Raji (cell line): ENCODE results near the gene FERD3L.

ENCODE experiments used
- POLR2A ChIP-seq: IDR thresholded peaks from 2 replicates; pipeline ENCODE4 v1.6.1; 2011; ENCODE audit warnings: low read depth, low read length, control low read depth; ENCODE audit not compliant: insufficient read depth

FERD3L gene

DNA sequence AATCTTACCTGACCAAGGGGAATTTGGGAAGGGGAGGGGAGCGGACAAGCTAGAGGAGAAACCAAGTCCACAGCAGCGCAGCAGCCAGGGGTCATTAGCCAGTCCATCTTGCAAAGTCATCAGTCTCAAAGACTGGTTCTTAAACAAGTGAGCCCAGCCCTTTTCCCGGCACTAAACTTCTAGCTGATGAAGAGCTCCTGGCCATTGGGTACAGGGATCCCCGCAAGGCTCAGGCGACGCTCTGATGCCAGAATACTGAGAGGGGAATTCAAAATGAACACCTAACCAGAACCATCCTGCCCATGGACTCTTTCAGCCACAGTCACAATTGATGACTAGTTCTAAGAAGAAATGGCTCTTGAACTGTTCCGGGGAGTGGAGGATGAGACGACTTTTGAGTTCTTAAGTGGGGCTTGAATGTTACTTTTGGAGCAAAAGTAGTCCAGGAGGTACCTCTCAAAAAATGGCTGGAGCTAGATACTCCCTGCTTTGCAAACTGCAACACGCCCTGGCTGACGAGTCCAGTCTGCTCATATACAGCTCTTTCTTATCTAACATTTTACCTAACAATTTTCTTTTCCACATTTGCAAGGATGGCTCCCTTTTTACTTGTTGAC, 25.2 kb downstream of the FERD3L start:
- no peak for TF ChIP-seq POLR2A

DNA sequence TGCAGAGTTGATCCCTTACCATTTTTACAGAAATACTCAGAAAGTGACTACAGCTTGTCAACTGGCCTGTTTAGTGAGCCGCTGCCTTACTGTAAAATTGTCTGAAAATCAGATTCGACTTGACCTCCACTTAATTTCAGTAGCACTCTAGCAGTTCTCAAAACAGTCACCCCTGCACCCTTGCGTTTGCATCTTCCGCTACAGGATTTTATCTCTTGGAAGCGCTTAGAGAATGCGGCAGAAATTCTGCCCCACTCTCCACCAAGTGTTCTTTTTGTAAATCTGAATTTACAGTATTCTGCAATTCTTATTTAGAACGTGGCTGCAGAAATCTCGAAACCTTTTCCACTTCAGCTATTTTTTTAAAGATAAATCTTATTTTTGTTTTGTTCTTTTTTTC, 25.8 kb downstream of the FERD3L start:
- TF ChIP-seq POLR2A = no peak

DNA sequence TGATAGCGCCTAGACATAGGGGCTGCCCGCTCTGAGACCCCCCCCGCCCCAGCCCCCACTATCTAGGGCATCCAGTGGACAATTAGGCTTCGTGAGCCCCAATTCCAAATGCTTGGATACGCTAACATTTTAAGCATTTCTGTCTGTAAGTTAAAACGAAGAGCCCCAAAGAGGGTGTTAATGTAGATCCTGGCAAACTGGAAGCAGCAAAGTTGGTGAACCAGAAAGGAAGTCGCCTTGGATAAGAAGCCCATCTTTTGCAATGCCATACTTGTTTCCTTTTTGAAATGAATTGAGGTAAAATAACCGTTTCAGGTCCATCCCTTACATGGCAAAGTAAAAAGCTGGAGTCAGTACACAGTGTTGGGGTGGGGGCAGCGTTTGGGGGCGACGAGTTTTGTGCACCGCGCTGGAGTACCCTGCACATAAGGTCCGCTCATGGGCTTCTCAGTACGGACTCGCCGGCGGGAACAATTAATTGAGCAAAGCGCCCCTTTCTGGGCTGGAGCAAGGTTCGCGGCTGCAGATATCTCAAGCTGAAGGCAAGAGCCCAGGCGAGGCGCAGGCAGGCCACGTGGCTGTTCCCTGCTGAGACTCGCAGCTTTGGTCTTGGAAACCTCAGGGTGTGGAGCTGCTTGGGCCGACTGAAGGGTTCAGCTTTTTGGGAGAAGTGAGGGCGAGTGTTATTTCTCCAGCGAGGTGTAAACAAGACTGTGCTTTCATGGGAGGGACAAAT, 26.4 kb downstream of the FERD3L start:
- TF ChIP-seq POLR2A = no peak

DNA sequence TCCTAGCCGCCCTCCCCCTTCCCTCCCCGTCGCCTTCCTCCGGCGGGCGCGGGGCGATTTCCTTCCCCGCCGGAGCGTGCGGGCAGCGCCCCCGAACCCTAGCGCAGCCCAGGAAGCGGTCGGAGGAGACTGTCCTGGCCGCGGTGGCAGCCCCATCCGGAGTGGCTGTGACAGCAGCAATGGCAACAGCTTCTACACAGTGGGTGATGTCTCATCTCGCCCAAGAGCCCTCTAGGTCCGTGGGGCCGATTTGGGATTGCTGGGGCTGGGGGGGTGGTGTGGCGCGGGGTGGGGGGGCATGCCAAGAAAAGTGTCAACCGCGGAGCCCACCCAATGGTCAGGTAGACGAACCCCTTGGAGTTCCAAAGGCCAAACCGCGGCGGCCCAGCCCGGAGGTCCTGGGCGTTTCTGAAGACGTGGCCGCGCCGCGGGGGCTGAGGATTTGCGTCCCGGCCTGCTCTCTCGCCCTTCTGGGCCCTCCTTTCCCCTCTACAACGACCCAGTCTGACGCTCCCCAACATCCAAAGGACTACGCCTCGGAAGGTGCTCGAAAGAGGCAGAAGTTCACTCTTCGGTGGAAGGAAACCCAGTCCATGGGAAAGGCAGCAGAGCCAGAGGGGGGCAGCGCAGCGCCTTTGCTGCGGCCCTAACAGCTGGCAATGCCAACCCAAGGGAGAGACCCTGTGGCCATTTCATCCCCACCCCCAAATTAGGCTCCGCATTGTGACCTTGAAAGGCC, 27.2 kb downstream of the FERD3L start:
- no peak for TF ChIP-seq POLR2A

DNA sequence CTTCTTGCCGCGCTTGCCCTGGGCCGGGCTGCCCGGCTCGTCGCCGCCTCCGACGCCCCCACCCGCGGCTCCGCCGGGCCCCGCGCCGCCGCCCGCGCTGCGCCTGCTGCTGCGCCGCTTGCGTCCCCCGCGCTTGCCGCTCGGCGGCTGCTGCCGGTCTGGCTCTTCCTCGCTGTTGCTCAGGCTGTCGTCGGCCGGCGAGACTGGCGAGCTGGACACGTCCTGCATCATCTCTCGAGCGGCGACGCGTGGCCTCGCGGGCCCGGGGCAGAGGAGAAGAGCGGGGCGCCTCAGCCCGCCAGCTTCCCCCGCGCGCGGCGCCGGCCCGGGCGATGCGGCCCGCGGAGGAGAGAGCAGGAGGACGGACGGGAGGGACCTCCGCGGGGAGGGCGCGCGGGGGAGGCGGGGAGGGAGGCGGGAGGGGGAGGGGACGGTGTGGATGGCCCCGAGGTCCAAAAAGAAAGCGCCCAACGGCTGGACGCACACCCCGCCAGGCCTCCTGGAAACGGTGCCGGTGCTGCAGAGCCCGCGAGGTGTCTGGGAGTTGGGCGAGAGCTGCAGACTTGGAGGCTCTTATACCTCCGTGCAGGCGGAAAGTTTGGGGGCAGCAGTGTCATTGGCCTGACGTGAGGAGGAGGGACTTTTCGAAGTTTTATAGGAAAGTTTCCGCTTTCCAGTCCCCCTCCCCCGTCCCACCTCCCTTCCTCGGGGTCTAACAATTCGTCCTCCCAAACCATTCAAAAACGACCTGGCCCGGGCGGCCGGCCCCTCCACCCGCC, 27.9 kb downstream of the FERD3L start, which contains the start of gene TWIST1:
Gene TWIST1 (minus strand): TSS at position 546 of the 779 bp plus-strand sequence. CDS start 315 bp downstream, at position 231.
- no peak for TF ChIP-seq POLR2A

DNA sequence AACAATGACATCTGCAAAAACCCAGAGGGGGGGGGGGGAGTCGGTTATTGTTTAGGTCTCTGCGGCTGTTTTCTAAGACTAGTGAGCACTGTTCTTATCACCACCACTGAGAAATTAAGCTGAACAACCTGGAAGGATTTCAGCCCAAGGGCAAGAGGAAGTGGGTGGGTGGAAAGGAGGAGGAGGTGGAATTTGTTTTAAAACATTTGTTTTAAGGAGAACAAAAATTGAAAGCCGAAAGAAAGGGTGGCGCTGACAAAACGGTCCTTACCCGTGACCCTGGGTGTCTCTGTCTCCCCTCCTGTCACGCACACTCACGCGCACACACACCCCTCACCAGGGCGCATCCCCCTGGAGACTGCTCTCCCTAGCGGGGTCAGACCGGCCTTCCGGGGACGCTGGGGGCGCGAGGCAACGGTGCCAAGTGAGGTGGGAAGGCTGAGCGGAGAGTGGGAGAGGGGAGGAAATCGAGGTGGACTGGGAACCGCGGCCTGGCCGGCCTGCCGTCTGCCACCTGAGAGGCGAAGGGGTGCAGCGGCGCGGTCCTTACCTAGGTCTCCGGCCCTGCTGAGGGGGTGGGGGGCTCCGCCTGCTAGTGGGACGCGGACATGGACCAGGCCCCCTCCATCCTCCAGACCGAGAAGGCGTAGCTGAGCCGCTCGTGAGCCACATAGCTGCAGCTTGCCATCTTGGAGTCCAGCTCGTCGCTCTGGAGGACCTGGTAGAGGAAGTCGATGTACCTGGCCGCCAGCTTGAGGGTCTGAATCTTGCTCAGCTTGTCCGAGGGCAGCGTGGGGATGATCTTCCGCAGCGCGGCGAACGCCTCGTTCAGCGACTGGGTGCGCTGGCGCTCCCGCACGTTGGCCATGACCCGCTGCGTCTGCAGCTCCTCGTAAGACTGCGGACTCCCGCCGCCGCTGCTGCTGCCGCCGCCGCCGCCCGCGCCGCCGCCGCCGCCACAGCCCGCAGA, 28.8 kb downstream of the FERD3L start:
- TF ChIP-seq POLR2A = no peak

DNA sequence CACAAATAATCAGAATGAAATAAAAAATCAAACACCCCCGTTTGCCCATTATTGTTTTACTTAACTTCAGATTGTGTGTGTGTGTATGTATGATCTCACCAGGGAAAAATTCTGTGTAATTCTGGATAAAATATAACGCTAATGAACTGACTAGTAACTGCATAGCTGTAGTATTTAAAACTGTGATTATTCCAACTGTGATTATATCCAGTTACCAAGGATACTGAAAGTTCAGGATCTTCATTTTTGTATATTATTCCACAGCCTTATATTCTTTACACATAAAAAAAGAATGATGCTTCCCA, 30.7 kb downstream of the FERD3L start:
- TF ChIP-seq POLR2A = no peak

DNA sequence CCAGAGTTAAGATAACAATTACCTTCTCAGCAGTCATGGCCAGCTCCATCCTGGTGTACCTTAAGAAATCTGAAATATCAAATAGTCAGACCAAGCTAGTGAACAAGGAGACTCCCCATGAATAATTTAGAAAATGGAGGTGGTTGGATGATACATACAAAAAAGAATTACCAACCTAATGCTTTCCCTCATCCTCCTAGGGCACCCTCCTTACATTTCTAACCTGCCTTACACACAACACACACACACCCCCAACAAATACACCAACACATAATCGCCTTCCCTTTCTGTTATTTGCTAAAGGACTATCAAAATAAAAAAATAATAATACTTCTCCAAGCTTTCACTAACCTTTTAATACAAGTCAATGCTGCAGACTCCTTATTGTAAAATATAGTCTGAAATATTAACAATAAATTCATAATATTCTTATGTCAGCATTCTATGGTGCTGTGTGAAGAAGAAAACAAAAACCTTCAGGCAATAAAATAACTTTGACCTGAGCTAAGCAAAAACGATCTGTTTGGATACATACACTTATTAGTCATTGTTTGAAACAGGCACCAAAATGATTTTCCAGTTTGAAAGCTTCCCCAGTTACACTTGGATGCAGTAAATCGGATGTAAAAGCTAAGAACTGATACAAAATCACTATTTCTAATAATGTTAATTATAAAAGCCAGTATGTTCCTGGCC, 31.2 kb downstream of the FERD3L start:
- TF ChIP-seq POLR2A = no peak

DNA sequence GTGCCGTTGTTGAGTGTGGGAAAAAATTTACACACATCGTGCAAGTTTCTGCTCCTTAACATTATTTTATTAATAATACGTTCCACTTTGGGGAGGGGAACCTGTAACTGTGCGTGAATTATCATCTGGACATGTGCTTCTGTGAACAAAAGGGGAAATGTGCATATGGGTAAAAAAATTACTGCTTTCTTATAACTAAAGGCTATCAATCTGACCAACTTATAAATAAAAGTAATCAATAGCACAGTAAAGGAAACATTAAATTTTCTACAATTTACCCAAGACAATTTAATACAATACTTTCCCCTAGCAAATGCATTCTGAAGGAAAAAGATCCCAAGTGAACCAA, 32.2 kb downstream of the FERD3L start:
- no peak for TF ChIP-seq POLR2A

DNA sequence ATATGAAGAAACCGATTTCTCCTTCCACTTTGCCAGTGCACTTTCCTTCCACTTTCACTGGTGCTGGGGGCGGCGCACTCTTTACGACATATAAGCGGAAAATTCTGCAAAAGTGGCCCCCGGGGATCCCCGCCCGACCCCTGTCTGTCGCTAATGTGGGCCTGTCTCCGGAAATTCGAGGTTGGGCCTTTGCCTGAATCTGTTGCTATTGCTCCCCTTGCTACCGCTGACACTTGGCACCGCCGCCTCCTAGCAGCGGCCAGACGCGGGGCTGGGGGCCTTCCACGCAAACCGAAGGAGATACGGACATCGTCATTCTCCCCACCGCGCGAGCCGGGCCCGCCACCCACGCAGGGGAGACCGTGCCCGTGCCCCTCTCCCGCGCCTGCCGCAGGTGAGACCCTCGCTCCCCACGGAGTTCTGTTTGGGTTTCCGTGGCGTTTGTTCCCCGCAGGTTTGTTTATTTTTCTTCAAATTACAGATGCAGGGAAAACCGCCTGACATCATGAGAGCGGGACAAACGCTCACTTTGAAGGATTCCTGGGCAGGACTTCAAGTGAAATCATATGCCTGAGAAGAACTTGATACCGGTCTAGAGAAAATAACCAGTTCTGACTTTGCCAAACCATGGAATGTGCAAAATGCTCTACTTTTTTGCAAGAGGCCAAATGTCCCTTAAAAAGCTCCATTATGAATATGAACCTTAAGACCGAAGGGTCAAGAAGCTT, 32.8 kb downstream of the FERD3L start:
- TF ChIP-seq POLR2A = no peak

DNA sequence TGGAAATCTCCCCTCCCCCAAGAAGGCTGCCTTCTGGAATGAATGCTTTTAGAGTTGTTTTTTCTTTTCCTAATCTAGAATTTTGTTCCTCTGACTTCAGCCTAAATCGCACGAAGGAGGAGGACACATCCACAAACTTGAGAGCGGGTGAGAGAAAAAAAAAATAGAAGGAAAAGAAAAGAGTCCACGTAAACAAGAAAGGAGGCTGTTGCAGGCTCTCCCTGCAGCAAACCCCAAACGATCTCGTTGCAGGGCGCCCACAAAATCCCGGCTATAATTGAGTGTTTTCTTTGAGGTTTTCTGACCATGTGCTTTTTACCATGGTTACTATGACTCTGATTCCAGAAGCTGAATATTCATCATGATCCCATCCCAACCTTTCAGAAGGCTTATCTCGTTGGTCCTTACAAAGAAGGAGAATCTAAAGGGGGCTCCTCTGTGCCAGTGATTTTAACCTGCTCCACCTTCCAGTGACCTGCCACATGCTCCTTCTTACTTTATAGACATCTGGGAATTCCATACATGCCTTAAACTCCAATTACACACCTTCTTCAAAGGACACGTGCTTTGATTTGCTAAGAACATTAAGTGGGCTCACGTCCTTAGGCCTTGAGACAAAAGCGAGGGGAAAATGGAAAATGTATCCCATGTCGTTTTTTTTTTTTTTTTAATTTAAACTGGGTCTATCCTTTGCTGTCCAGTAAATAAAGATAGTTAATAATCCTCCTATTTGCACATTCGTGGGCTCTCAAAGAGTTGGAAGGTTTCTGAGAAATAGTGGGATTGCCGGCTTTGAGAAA, 33.5 kb downstream of the FERD3L start:
- TF ChIP-seq POLR2A = no peak

DNA sequence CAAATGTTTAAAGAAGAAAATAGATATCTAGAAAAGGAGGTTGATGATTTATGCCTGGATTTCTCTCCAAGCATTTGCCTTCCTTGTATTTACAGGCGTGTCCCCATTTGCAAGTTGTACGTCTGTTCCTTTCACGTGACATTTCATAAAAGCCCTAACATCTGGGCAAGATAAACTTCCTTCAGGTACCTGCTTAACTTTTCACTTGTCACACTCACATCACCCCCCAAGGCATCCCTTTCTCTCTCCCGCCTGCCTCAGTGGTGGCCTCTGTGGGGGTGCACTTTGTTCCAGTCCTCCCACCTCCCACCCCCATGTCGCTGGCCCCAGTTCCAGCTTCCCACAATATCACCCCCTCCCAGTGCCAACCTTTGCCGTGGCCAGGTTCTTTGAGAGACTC, 34.4 kb downstream of the FERD3L start:
- TF ChIP-seq POLR2A = no peak

DNA sequence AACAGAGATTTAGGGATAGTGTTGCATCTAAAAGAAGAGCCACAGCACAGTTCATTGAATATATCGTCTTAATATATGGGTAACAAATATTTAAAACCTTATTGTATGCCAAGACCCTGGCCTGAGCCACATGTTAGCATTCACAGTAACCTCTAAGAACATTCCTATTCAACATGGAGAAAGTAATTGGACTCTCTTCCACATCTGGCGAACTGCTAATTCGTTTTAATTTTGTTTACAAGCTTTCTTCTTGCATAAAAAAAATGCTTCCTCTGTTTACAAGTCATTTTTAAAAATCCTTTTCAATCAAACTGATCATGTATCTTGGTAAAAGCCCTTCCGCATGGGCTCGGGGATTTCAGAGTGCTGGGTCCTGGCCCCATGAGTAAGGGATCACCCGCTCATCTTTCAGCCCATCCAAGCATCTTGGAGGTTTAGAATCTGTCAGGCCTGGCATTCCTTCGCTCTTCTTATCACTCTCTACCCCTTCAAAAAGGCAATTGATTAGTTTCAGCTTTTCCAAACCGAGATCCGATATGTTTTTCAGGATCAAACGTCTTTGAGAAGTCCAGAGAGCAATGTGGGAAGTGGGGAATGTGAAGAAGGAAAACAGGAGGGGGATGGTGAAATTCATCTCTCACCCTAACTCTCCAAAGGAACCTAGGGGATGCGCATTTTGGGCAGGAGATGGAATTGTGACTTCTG, 35.0 kb downstream of the FERD3L start:
- TF ChIP-seq POLR2A = no peak
